GM12878 (cell line): ENCODE results near the gene YEATS2. TPM values are rescaled to one million over a fixed set of nuclear protein-coding genes. Genes with fewer than 3 reads are reported as not detected.

Experiments
- ATAC-seq: fragments of 200-7000 bp; cut with Tn5 transposase; 3 replicates; pipeline ENCODE4 v1.9.1; 2020; ENCODE audit warnings: mild to moderate bottlenecking, moderate library complexity
- BruUV-seq: library from RNA; stranded (reverse); fragments of 400-500 nt; replicated peaks from 2 replicates; lab custom pipeline; 2021; lab: Mats Ljungman, UMichigan
- CTCF ChIA-PET: fragments of 300-600 bp; sonication (Branson Sonifier 250); formaldehyde crosslinking; extraction: SDS; loops from one replicate; lab custom pipeline; 2021; ENCODE audit warnings: inconsistent platforms; lab: Yijun Ruan, JAX
- POLR2A ChIA-PET: fragments of 350-600 bp; formaldehyde crosslinking; extraction: SDS; loops from one replicate; lab custom pipeline; 2021; ENCODE audit warnings: inconsistent platforms; lab: Charles Lee
- RAD21 ChIA-PET: fragments of 300-600 bp; sonication (Branson Sonifier 250); formaldehyde crosslinking; loops from one replicate; lab custom pipeline; 2023; ENCODE audit warnings: antibody characterized with exemption; ENCODE audit not compliant: unreplicated experiment; lab: Charles Lee
- SMC1A ChIA-PET: fragments of 300-600 bp; sonication (Branson Sonifier 250); formaldehyde crosslinking; loops from one replicate; lab custom pipeline; 2023; ENCODE audit not compliant: unreplicated experiment, uncharacterized antibody; lab: Charles Lee
- DNase-seq: peaks from one replicate; pipeline ENCODE4 v3.0.0-alpha.2; 2011; ENCODE audit warnings: low read depth, low spot score
- FAIRE-seq: peaks from 3 replicates; lab custom pipeline; 2011; peaks lifted over from hg19 to GRCh38; lab: Jason Lieb, UNC
- H2AFZ ChIP-seq: 2 replicates; pipeline ENCODE4 v1.6.0; 2011; ENCODE audit warnings: low read depth, low read length, control low read depth; ENCODE audit not compliant: control insufficient read depth
- H3K27ac ChIP-seq: 2 replicates; pipeline ENCODE4 v1.5.1; 2011; ENCODE audit warnings: control low read depth; ENCODE audit not compliant: control insufficient read depth, insufficient read depth
- H3K27me3 ChIP-seq, 2 experiments: replicated peaks in 1 of 2; 2 replicates each; pipeline versions ENCODE4 v1.6.0 to v1.6.1; 2011; ENCODE audit warnings: low read length in 1 of 2; ENCODE audit not compliant: control insufficient read depth in 2 of 2, insufficient read depth in 2 of 2
- H3K36me3 ChIP-seq, 2 experiments: 2 replicates each; pipeline ENCODE4 v1.5.1; 2011; ENCODE audit warnings: low read length in 1 of 2; ENCODE audit not compliant: control insufficient read depth in 2 of 2, insufficient read depth in 2 of 2
- H3K4me1 ChIP-seq: 2 replicates; pipeline ENCODE4 v1.6.1; 2011; ENCODE audit warnings: mild to moderate bottlenecking, low read length, moderate library complexity, mixed read lengths; ENCODE audit not compliant: control insufficient read depth, insufficient read depth
- H3K4me2 ChIP-seq: 2 replicates; pipeline ENCODE4 v1.6.0; 2011; ENCODE audit warnings: control low read depth; ENCODE audit not compliant: control insufficient read depth, insufficient read depth
- H3K4me3 ChIP-seq: fragments of 200-600 bp; sonication (generic); 2 replicates; pipeline ENCODE4 v1.5.1; 2016
- H3K79me2 ChIP-seq: 2 replicates; pipeline ENCODE4 v1.6.0; 2011; ENCODE audit warnings: low read length; ENCODE audit not compliant: control insufficient read depth, insufficient read depth
- H3K9ac ChIP-seq: 2 replicates; pipeline ENCODE4 v1.8.0; 2011; ENCODE audit warnings: low read length, control low read depth, mixed read lengths; ENCODE audit not compliant: control insufficient read depth, insufficient read depth
- H3K9me3 ChIP-seq: replicated peaks from 3 replicates; pipeline ENCODE4 v1.5.1; 2011; ENCODE audit warnings: mild to moderate bottlenecking, low read length; ENCODE audit not compliant: control insufficient read depth, insufficient read depth
- H4K20me1 ChIP-seq: 2 replicates; pipeline ENCODE4 v1.6.0; 2011; ENCODE audit not compliant: control insufficient read depth, insufficient read depth
- CBX5 ChIP-seq: sonication (generic); IDR thresholded peaks from 2 replicates; pipeline ENCODE4 v1.6.1; 2016; ENCODE audit warnings: low read depth, moderate library complexity, mild to moderate bottlenecking, inconsistent platforms
- CEBPB ChIP-seq, 2 experiments: fragments of 150-350 bp in 1 of 2; IDR thresholded peaks; 2 replicates each; pipeline ENCODE4 v1.6.1; 2012 to 2014; ENCODE audit warnings: low read depth in 2 of 2, low read length in 2 of 2, borderline replicate concordance in 1 of 2, inconsistent platforms in 1 of 2
- CREB1 ChIP-seq: IDR thresholded peaks from 2 replicates; pipeline ENCODE4 v1.6.1; 2012; ENCODE audit warnings: low read depth, mild to moderate bottlenecking, inconsistent platforms
- MTA3 ChIP-seq: IDR thresholded peaks from 2 replicates; pipeline ENCODE4 v1.6.1; 2012; ENCODE audit warnings: low read length, inconsistent platforms, borderline replicate concordance
- PAX8 ChIP-seq: fragments of 450-650 bp; IDR thresholded peaks from 2 replicates; pipeline ENCODE4 v1.6.1; 2017; ENCODE audit warnings: mild to moderate bottlenecking, moderate library complexity
- POLR2AphosphoS2 ChIP-seq: IDR thresholded peaks from 2 replicates; pipeline ENCODE4 v1.6.1; 2011; ENCODE audit warnings: low read depth, mild to moderate bottlenecking, low read length, improper control_type of control experiment, moderate library complexity
- SMAD1 ChIP-seq: fragments of 450-650 bp; IDR thresholded peaks from 2 replicates; pipeline ENCODE4 v1.6.1; 2018; ENCODE audit warnings: mild to moderate bottlenecking, low read depth; ENCODE audit not compliant: partially characterized antibody
- SREBF2 ChIP-seq: IDR thresholded peaks from 2 replicates; pipeline ENCODE4 v1.6.1; 2012; ENCODE audit warnings: mild to moderate bottlenecking, low read length
- SUZ12 ChIP-seq: fragments of 200-600 bp; sonication (generic); IDR thresholded peaks from one replicate; pipeline ENCODE4 v1.6.1; 2018; ENCODE audit warnings: antibody characterized with exemption, mild to moderate bottlenecking; ENCODE audit not compliant: unreplicated experiment
- WRNIP1 ChIP-seq: IDR thresholded peaks from 2 replicates; pipeline ENCODE4 v1.6.1; 2011; ENCODE audit warnings: low read depth, low read length, improper control_type of control experiment, borderline replicate concordance
- ZZZ3 ChIP-seq: IDR thresholded peaks from 2 replicates; pipeline ENCODE4 v1.6.1; 2011; ENCODE audit warnings: low read depth; ENCODE audit not compliant: control insufficient read depth, insufficient read length
- WGBS: methylation state at CpG from one replicate; pipeline ENCODE4 v1.1.6; 2016; ENCODE audit warnings: low lambda C conversion rate; ENCODE audit not compliant: insufficient replicate concordance, insufficient coverage; ENCODE audit errors: missing lambda C conversion rate; 5-methylcytosine and 5-hydroxymethylcytosine counted together
- in situ Hi-C: fragments of 300-500 bp; cut with MboI; formaldehyde crosslinking; loops from 9 replicates; pipeline ENCODE4 v1.14.3; 2018; ENCODE audit warnings: mixed read lengths
- intact Hi-C: fragments of 100-400 bp; cut with micrococcal nuclease; formaldehyde crosslinking; loops from one replicate; pipeline ENCODE4 v1.14.2; 2022; ENCODE audit not compliant: unreplicated experiment
- polyA plus RNA-seq, 11 experiments: library from polyadenylated mRNA; depleted of rRNA in 4 of 11; unstranded in 6 of 11; stranded (reverse) in 5 of 11; fragments of >200 nt; fragmentation: Nextera tagmentation in 4 of 11; fragmentation: Illumina TruSeq in 1 of 11; extraction: Ambion mirVana in 4 of 11; extraction: Trizol in 1 of 11; gene quantifications; 1 replicate in 1 of 11; 2 replicates in 10 of 11; pipeline versions ENCODE4 v1.2.1 to v1.2.3, GENCODE V29; 2011 to 2016; ENCODE audit warnings: inconsistent platforms in 2 of 11, missing spikeins in 2 of 11, low read depth in 1 of 11
- total RNA-seq, 4 experiments: library from RNA; depleted of rRNA in 3 of 4; stranded (reverse); fragments of >200 nt in 3 of 4; fragmentation: Illumina TruSeq in 1 of 4; extraction: Trizol in 1 of 4; gene quantifications; 2 replicates each; pipeline versions ENCODE4 v1.2.1 to v1.2.3, GENCODE V29; 2013 to 2021
- TF ChIP-seq, protein P1 (sequence below): IDR thresholded peaks from 2 replicates; pipeline ENCODE4 v1.6.1; 2011; ENCODE audit warnings: low read depth, mild to moderate bottlenecking, low read length, moderate library complexity, borderline replicate concordance; ENCODE audit errors: extremely low read depth
- TF ChIP-seq, protein P2 (sequence below): fragments of 450-650 bp; formaldehyde crosslinking; IDR thresholded peaks from 2 replicates; pipeline ENCODE4 v1.4.0; 2022; ENCODE audit warnings: mild to moderate bottlenecking, moderate library complexity
- TF ChIP-seq, protein P3 (sequence below): fragments of 450-650 bp; IDR thresholded peaks from 2 replicates; pipeline ENCODE4 v1.6.1; 2017; ENCODE audit warnings: mild to moderate bottlenecking, moderate library complexity
- TF ChIP-seq, protein P4 (sequence below), 3 experiments: IDR thresholded peaks in 2 of 3; conservative IDR thresholded peaks in 1 of 3; 2 replicates each; pipeline ENCODE4 v1.5.1; 2011; ENCODE audit warnings: low read depth in 3 of 3, low read length in 3 of 3, mild to moderate bottlenecking in 3 of 3, control low read depth in 2 of 3, moderate library complexity in 2 of 3, inconsistent platforms in 1 of 3, mixed read lengths in 1 of 3; ENCODE audit not compliant: control insufficient read depth in 2 of 3, insufficient read depth in 1 of 3; ENCODE audit errors: extremely low read depth in 1 of 3

The YEATS2 gene
- total and polyA plus RNA-seq, 10 of the 15 experiments (the other 5 are each of a cell fraction or from before 2014, with no cell fraction given) = 1.9 to 65.3 (median 25.8) TPM

DNA sequence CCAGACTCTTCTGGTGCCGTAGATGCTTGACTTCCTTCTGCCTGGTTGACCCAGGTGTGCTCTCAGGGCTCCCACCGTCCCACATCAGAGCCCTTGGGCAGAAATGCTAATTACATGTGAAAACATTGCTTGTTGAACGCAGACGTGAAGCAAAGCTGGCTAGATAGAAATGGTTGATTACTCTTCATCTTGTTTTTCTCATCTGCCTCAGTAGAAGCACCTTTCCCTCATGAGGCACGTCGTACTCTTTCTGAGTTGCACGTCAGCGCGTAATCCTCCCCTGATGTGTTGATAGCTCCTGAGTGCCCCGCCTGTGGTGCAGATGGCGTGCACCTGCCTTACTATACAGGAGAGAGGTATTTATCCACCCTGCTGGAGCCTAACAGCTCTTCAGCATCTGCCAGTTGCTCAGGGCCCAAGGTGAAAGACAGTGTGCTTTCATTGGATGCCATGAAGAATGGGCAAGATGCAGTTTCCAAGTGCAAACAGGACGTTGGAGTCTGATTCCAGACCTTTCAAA, 109.7 kb downstream of the YEATS2 start:
- Histone ChIP-seq H3K27ac (no peak overlapping the region), H2AFZ (no peak overlapping the region), H3K4me1 (no peaks in the 10 kb centered on the region), H3K9me3 (no peaks in the 10 kb centered on the region), H3K4me3 (no peak overlapping the region), H3K4me2 (no peak overlapping the region), H3K9ac (no peak overlapping the region), H3K36me3 (peaks cover 30 to 33% of the 10 kb centered on the region in 2 experiments), H4K20me1 (no peaks in the 10 kb centered on the region), H3K27me3 (no peaks in the 10 kb centered on the region), H3K79me2 (no peaks in the 10 kb centered on the region)
- intact Hi-C loops = no loop called here
- ChIA-PET POLR2A (no interaction called here), SMC1A (no interaction called here), RAD21 (no interaction called here), CTCF (no interaction called here)
- 91% methylated on average over 12 of the region's 12 CpGs for WGBS
- in situ Hi-C loops = no loop called here
- FAIRE-seq (no peak), DNase-seq (no peak), ATAC-seq (no peak)
- BruUV-seq = no TSS peak
- TF ChIP-seq POLR2AphosphoS2 = no peak
- TF ChIP-seq, protein P1, sequence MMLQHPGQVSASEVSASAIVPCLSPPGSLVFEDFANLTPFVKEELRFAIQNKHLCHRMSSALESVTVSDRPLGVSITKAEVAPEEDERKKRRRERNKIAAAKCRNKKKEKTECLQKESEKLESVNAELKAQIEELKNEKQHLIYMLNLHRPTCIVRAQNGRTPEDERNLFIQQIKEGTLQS = no peak
- TF ChIP-seq WRNIP1 = no peak
- no peak for TF ChIP-seq MTA3
- no peak for TF ChIP-seq SREBF2
- TF ChIP-seq, protein P2, sequence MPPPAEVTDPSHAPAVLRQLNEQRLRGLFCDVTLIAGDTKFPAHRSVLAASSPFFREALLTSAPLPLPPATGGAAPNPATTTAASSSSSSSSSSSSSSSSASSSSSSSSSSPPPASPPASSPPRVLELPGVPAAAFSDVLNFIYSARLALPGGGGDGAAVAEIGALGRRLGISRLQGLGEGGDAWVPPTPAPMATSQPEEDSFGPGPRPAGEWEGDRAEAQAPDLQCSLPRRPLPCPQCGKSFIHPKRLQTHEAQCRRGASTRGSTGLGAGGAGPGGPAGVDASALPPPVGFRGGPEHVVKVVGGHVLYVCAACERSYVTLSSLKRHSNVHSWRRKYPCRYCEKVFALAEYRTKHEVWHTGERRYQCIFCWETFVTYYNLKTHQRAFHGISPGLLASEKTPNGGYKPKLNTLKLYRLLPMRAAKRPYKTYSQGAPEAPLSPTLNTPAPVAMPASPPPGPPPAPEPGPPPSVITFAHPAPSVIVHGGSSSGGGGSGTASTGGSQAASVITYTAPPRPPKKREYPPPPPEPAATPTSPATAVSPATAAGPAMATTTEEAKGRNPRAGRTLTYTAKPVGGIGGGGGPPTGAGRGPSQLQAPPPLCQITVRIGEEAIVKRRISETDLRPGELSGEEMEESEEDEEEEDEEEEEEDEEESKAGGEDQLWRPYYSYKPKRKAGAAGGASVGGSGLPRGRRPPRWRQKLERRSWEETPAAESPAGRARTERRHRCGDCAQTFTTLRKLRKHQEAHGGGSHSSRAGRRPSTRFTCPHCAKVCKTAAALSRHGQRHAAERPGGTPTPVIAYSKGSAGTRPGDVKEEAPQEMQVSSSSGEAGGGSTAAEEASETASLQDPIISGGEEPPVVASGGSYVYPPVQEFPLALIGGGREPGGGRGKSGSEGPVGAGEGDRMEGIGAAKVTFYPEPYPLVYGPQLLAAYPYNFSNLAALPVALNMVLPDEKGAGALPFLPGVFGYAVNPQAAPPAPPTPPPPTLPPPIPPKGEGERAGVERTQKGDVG (CRISPR knock-in tag) = no peak
- no peak for TF ChIP-seq CBX5
- TF ChIP-seq CEBPB (IDR thresholded peaks at IDR 0.05; ENCODE audit: borderline replicate concordance in 1 of 2, low read depth in 2 of 2, low read length in 2 of 2) = no peak
- no peak for TF ChIP-seq PAX8
- no peak for TF ChIP-seq SMAD1
- TF ChIP-seq SUZ12 = no peak
- TF ChIP-seq, protein P3, sequence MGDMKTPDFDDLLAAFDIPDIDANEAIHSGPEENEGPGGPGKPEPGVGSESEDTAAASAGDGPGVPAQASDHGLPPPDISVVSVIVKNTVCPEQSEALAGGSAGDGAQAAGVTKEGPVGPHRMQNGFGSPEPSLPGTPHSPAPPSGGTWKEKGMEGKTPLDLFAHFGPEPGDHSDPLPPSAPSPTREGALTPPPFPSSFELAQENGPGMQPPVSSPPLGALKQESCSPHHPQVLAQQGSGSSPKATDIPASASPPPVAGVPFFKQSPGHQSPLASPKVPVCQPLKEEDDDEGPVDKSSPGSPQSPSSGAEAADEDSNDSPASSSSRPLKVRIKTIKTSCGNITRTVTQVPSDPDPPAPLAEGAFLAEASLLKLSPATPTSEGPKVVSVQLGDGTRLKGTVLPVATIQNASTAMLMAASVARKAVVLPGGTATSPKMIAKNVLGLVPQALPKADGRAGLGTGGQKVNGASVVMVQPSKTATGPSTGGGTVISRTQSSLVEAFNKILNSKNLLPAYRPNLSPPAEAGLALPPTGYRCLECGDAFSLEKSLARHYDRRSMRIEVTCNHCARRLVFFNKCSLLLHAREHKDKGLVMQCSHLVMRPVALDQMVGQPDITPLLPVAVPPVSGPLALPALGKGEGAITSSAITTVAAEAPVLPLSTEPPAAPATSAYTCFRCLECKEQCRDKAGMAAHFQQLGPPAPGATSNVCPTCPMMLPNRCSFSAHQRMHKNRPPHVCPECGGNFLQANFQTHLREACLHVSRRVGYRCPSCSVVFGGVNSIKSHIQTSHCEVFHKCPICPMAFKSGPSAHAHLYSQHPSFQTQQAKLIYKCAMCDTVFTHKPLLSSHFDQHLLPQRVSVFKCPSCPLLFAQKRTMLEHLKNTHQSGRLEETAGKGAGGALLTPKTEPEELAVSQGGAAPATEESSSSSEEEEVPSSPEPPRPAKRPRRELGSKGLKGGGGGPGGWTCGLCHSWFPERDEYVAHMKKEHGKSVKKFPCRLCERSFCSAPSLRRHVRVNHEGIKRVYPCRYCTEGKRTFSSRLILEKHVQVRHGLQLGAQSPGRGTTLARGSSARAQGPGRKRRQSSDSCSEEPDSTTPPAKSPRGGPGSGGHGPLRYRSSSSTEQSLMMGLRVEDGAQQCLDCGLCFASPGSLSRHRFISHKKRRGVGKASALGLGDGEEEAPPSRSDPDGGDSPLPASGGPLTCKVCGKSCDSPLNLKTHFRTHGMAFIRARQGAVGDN = no peak
- TF ChIP-seq, protein P4, sequence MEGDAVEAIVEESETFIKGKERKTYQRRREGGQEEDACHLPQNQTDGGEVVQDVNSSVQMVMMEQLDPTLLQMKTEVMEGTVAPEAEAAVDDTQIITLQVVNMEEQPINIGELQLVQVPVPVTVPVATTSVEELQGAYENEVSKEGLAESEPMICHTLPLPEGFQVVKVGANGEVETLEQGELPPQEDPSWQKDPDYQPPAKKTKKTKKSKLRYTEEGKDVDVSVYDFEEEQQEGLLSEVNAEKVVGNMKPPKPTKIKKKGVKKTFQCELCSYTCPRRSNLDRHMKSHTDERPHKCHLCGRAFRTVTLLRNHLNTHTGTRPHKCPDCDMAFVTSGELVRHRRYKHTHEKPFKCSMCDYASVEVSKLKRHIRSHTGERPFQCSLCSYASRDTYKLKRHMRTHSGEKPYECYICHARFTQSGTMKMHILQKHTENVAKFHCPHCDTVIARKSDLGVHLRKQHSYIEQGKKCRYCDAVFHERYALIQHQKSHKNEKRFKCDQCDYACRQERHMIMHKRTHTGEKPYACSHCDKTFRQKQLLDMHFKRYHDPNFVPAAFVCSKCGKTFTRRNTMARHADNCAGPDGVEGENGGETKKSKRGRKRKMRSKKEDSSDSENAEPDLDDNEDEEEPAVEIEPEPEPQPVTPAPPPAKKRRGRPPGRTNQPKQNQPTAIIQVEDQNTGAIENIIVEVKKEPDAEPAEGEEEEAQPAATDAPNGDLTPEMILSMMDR (IDR thresholded peaks at IDR 0.05 in 2 of 3, conservative IDR thresholded peaks at IDR 0.05 in 1 of 3; ENCODE audit: control insufficient read depth in 2 of 3, extremely low read depth in 1 of 3, insufficient read depth in 1 of 3, low read depth in 3 of 3, low read length in 3 of 3) = no peak
- TF ChIP-seq CREB1 = no peak
- no peak for TF ChIP-seq ZZZ3
